Erythroblast (primary cell): ENCODE measurements around the gene RDH13.

ENCODE experiments used
- GATA1 ChIP-seq: IDR thresholded peaks from 2 replicates; pipeline ENCODE4 v1.6.1; 2011; ENCODE audit warnings: low read depth, mild to moderate bottlenecking, control low read depth, low read length, moderate library complexity
- POLR2A ChIP-seq: IDR thresholded peaks from 2 replicates; pipeline ENCODE4 v1.6.1; 2011; ENCODE audit warnings: mild to moderate bottlenecking, low read length

- no peak for TF ChIP-seq POLR2A
- no peak for TF ChIP-seq GATA1
Observed at GRCh38 chr19:55041244-55041626, 21.7 kb downstream of the RDH13 start.
